Activated CD4-positive, alpha-beta T cell treated with anti-CD3 and anti-CD28 coated beads for 1 hour (primary cell): ENCODE results near the gene GORAB.

ENCODE experiments used
- DNase-seq: peaks from one replicate; pipeline ENCODE4 v3.0.0-alpha.2; 2020

Gene GORAB

DNA sequence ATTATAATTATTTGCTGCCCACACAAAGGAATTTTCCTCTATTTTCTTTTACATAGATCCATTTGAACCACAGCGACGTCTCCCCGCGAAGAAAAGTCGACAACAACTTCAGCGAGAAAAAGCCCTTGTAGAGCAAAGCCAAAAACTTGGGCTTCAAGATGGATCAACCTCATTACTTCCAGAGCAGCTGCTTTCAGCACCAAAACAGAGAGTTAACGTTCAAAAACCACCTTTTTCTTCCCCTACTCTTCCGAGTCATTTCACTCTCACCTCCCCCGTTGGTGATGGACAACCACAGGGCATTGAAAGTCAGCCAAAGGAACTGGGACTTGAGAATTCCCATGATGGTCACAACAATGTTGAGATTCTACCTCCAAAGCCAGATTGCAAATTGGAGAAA, 7.2 kb downstream of the GORAB start:
- DNase-seq, result no peak

DNA sequence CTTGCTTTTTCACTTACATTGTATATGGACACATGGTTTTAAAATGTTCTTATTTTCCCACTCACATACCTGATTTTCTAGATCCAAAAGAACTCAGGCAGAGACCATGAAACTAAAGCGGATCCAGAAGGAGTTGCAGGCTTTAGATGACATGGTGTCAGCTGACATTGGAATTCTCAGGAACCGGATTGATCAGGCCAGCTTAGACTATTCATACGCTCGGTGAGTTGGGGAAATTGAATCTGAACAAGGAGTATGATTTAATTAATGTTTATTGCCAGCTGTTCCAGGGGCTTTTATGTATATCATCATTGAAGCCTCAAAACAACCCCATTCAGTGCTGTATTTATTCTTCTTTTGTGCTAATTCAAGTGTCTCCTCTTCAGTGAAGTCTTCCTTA, 12.7 kb downstream of the GORAB start:
- no peak for DNase-seq

DNA sequence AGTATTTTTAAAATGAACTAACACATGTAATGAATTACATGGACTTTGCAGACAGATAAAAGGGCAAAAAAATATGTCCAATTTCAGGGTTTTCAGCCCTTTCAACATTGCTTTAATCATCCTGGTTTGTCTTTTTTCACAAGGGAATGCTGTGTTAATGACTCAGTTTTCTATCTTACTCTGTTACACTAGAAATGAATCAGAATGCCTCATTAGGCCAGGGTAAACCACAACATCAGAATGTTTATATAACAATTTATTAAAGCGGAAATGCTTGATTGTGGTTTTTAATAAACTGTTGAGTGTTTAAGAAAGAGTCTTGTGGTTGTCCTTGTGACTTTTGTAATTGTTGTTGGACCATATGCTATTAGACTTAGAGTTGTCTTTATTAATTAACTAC, 13.5 kb downstream of the GORAB start:
- DNase-seq, result no peak

DNA sequence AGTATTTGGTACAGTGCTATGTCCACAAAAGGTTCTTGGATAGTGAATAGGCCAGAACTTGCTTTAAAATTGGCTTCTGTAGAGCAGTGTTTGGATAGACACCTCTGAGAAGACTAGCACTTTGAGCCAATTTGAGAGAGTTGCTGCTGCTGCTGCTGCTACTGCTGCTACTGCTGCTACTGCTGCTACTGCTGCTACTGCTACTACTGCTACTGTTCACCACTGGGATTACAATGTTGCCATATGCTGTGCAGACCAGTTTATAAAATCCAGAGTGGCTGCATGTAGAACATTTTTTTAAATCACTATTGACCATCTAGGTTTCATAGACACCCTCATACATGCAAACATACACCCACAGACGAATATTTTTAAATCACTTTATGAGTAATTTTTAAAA, 15.3 kb downstream of the GORAB start:
- no peak for DNase-seq

DNA sequence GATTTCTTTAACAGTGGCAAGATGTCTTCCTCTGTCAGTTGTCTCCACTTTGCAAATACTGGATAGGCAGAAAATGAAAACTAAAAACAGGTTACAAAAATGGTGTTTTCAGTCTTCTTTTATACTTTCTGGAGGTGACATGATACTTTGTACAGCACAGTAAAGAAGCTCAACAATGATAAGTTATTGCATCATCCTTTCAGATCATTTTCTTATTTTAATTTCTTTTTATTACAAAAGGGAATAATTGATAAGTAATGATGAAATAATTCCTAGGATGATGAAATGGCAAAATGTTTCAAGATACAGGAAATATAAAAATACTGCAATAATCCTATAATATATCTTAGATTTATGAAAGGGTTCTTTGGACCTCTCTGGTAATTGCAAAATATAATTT, 16.5 kb downstream of the GORAB start:
- DNase-seq, result no peak

DNA sequence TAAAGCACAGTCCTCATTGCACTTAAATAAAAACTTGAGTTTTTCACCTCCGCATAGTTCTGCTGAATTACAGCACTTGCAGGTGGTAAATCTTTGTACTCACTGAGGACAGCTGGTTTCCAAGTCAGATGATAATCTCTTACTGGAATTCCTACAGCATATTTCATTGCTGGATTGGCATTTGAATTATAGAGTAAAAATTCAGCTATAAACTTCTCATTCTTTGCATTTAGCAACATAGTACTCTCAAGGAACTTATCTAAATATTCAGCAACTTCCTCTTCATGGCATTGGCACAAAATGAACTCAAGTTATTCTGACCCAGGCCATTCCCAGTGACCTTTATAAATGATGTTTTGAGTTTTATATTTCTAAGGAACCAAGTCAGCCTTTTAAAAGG, 23.4 kb downstream of the GORAB start:
- no peak for DNase-seq

DNA sequence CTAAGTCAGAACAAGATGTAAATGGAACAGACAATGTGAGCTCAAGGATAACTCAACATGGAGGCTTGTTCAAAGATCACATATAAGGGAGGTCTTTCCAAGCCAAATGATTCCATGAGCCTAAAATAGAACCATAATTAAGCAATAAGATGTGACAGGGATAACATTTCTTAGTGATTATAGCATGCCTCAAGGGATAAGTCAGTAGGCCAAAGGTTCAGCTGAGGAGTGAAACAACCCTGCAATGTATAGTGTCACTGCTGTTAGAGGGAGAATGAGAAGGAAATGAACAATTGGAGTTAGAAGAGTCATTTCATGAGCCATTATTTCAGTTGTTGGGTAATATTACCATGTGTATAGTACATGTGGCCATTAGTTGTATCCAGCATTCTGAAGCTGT, 25.0 kb downstream of the GORAB start:
- DNase-seq, result no peak

DNA sequence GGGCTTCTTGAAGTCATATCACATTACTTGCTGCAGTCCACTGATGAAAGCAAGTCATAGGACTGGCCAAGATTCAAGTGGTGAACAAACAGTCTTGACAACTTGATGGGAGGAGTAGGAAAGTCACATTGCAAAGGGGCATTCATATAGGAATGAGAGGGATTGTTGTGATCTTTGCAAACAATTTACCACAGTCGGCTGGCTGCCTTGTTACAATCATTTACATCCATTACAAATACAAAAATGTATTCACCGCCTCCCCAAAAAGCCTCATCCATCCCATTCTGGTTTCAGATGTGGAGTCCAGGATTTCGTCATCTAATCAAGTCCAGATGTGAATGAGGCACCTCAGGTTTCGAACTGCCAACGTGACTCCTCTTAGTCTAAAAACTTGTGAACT, 26.8 kb downstream of the GORAB start:
- DNase-seq, result no peak

DNA sequence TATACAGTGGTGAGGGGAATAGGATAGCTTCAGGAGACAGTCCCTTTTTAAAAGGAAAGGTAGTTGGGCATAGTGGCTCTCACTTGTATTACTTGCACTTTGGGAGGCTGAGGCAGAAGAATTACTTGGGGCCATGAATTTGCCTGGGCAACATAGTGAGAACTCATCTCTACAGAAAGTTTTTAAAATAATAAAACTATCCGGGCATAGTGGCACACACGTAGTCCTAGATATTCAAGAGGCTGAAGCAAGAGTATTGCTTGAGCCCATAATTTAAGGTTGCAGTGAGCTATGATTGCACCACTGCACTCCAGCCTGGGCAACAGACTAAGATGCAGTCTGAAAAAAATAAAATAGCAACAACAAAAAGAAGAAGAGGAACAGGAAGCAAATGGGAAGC, 27.2 kb downstream of the GORAB start:
- DNase-seq, result no peak

DNA sequence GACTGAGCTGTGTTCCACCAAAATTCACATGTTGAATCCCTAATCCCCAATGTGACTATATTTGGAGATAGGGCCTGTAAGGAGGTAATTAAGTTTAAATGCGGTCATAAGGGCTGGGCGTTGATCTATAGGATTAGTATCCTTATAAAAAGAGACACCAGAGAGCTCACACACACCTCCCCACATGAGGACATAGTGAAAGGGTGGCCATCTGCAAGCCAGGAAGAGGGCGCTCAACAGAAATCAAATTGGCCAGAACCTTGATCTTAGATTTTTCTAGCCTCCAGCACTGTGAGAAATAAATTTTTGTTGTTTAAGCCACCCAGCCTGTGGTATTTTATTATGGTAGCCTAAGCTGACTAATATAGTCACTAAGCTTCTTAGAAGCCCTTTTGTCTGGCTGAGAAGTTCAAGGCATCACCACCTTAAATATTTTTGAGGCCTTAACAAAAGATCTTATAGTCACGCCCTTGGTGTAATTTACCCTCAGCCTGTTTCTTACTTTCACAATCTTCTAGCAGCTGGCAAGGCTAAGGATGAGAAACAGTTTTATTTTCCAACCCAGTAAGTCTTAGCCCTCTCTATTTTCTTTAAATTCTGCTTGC, 28.8 kb downstream of the GORAB start:
- DNase-seq, result no peak

DNA sequence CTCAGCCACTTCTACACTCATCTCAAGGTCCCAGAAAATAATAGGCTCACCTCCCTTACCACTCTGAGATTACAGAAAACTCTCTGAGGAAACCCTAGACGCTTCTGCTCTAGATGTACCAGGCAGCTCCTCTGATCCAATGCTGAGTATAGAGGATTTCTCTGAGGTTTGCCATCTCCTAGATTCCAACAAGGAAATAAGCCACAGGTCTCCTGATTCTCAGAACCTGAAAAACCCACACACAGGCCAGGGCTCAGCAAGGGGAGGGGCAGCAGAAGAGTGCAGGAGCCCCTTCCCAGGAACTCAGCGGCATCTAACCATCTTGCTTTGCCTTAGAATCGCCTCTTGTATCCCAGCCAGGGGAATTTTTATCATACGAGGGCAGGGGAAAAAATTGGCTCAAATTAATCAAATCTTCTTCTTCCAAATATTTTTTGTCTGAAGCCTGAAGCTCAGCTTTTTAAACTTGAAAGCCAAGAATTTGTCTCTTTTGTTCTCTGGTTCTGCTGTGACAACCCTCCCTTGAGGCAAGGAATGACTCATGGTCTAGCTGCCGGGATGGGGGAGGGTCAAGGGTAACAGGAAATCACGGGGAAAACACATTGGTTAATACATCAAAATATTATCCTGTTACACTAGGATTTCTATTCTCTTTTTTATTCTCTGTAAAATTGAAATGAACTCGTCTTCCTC, 30.8 kb downstream of the GORAB start:
- no peak for DNase-seq

DNA sequence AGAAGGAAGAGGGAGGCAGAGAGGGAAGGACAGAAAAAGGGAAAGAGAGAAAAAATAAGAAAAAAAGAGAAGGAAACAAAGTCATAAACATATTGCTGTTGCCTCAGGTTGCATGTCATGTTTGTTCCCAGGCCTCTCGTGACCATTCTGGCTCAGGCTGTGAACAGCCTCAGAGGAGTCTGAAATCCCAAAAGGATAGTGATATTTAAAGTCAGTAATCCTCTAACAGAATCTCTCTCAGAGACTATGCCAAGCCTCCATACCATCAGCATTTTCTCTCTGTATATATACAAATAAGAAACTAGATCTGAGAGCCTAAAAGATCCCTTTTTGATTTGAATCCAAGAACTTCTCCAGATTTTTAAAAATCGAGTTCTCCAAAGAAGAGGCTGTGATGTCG, 35.2 kb downstream of the GORAB start:
- no peak for DNase-seq

DNA sequence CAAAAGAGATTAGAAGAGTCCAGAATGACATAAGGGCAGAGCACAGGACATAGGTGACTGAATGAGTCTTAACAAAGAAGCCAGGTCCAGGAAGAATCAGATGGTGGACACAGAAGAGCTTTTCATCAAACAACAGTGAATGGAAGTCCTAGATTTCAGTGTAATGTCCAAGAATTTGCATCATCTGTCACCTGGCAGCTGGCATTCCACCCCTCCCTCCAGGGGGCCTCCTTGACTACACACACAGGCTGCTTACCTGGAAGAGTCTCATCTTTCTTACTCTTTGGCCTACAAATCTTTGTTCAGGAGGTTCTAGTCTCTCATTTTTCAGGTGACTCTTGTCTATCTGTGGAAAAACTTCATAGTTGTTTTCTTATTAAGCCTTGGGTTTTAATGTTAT, 36.2 kb downstream of the GORAB start:
- DNase-seq, result no peak

DNA sequence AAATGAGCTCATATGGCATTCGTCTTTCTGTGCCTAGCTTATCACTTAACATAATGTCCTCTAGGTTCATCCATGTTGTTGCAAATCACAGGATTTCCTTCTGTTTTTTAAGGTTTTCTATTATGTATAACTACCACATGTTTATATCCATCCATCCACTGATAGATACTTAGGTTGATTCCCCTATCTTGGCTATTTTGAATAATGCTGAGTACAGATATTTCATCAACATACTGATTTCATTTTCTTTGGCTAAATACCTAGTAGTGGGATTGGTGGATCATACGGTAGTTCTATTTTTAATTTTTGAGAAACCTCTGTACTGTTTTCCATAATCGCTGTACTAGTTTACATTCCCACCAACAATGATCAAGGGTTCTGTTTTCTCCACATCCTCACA, 45.0 kb downstream of the GORAB start:
- no peak for DNase-seq

DNA sequence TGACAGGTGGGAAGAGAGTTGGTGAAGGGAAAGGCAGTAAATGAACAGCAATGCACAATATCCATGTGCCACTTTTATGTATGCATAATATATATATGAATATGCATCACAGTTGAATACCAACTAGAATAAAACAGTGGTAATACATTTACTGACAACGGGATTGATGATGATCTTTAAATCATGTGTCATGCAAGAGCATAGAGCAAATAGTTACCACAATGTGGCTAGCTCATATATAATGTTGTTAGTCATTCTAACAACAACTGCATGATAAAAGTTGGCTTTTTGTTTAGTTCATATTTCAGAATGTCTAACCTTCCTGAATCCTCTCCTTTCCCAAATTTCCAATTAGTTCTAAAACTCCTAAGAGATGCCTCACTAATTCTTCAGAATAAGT, 46.4 kb downstream of the GORAB start:
- DNase-seq, result no peak

DNA sequence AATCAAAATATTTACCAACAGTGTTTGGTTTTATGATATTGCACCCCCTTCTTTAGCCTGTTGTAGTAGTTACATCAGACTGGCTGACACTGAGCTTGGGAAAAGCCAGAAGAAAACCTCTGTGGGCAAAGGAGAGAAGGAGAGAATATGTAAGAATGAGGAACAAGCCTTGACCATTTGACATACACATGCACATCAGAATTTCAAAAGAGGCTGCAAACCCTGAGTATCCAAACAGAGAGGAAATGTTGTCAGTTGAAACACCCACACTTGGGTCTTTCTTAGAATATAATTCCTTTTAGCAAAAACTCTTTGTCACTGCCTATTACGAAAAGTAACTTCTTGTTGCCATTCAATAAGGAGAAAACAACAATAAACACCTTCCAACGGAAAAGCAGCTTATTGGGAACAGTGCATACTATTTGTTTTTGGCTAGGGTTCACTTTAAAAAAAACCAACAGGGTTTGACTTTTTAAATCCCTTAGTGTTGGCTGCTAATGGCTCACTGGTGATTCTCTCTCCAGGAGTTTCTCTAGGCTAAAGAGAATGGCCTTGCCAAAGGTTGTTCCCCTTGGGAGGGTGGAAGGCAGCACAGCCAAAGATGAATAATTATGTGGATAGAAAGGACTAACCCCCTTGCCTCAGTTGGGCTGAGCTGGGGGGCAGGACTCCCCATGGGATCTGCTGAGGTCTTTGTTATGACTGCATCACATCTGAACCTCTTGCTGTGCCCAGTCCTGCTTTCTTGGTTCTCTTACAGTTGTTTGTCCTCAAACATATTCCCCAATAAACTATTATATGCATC, 48.9 kb downstream of the GORAB start:
- no peak for DNase-seq

DNA sequence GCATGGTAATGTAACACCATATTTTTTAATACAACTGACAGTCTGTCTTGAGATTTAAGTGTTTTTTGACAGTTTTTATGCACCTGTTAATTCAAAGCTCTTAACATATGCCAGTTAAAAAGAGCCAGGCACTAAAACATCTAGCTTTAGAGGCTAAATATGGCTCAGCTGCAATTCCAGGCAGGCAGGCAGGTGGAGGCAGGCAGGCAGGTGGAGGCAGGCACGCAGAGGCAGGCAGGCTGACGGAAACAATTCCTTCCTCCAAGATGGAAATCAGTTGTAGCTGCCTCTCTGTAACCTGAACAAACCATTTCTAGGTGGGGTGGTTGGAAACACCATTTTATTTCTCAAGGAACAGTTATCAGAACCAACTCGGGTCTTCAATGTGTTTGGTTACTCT, 51.2 kb downstream of the GORAB start:
- DNase-seq, result no peak

DNA sequence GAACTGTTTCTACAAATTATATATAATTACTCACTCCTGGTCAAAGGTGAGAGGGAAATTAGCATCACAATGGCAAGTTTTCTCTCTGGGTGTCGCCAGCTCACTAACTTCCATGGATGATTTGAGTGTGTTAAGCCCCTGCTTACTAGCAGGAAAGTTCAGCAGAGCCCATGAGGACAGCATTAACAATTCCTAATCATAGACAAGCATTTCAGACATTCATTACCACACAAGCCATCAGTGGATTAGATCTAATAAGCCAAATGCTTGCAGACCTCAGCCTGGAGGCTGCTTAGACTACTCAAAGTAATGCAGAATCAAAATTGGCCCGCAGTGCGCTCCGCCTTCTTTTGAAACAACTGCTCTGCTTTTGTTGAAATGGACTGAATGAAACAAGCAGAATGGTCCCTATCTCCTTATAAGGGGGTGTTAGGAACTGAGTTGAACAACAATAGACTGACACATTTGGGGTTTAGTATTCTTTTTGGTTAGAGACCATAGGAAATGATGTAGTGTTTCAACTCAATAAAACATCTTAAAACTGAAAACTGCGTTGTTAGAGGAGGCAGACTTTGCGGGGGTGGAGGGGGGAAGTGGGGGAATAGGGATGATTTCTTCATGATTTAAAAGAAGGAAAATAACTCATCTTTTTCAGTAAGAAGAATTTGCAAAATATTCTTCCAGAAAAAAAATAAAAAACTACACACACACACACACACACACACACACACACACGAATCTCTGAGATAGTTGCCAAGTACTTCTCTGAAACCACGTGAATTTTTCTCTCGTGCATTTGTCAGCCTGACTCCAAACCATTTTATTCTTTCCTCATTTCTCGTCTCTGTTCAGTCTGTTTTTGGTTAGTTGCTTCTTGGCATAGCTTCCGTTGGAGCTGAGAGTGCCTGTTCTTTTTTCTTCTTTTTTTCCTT, 54.6 kb downstream of the GORAB start:
- no peak for DNase-seq

DNA sequence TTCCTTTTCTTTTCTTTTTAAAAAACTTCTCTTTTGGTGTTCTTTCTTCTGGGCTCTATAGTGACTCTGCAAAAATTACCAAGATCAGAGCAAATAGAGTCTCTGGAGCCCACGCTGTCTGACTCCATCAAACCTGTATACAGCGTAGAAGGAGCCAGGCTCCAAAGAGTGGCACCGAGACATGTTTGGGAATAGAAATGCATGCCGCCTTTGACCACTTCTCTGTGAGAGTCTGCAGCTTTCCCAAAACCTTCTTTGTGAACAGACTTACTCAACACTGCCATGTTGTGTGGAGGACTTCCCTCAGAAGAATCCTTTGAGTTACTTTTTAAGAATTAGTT, 55.3 kb downstream of the GORAB start:
- no peak for DNase-seq

DNA sequence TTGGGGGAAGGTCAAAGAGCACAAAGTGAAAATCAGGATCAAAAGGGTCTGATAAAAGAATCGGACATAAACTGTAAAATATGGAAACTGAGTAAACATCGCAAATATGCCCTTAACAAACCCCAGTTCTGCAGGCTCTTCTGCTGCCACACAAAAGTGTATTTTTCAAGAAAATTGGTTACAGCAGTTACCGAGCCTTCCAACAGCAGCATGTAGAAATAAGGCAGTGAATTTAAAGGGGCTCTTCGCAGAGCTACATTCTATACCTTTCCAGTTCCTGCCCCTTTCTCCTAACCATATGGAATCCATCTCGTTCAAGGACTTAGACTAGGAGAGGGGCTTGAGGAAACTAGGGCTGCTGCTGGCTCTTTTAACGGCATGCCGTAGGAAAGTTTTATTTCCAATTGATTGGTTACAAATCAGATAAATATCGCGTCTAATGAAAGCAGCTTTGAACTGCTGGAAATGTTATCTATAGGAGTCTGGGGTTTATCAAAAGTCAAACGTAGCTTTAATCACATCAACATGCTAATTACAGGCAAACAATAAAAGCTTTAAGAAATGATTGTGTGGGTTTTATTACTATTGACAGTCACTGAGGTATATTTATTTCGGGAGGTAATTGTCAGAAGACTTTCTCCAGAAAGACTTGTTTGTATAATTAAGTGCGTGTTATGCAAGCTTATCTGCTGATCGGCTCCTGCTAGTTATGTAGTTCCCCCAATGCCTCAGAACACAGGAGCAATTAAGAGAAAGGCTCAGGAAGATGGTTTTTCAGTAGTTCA, 59.1 kb downstream of the GORAB start:
- no peak for DNase-seq

DNA sequence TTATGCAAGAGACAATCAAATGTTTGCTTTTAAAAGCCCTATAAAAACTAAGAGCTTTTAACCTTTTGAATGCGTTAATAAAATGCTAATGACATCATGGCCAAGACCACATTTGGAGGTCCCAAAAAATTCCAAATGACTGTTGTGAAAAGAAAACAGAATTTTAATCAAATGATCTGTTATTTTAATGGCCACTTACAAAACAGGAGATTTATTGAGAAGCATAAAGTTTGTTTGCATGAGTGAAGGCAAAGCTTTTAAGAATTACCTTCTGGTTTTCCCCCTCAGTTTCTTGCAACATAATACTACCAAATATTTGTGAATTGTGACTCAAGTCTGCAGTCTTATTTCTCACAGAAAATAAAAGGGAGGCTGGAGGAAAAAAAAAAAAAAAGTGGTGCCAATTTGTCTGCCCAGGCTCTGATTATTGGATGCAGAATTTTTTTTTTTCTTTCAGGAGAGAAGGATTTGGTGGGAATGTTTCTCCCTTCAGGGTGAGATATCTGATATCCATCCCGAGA, 60.7 kb downstream of the GORAB start:
- DNase-seq, result no peak
